SK-N-SH (cell line): Measurements from ENCODE around the gene ZNHIT2. TPM values are rescaled to one million over a fixed set of nuclear protein-coding genes. Genes with fewer than 3 reads are reported as not detected.

ENCODE experiments used
- ELF1 ChIP-seq: IDR thresholded peaks from 2 replicates; pipeline ENCODE4 v1.4.0; 2012
- EP300 ChIP-seq, 2 experiments: IDR thresholded peaks; 2 replicates each; pipeline versions ENCODE4 v1.4.0 to v1.6.1; 2012; ENCODE audit warnings: borderline replicate concordance in 1 of 2, low read depth in 1 of 2, low read length in 1 of 2
- EZH2phosphoT487 ChIP-seq: fragments of 200-600 bp; sonication (generic); IDR thresholded peaks from 2 replicates; pipeline ENCODE4 v1.6.1; 2017; ENCODE audit warnings: low read depth, mixed run types, mild to moderate bottlenecking, antibody characterized with exemption, moderate library complexity, borderline replicate concordance
- FOSL2 ChIP-seq: IDR thresholded peaks from 2 replicates; pipeline ENCODE4 v1.4.0; 2012; ENCODE audit warnings: low read depth, mild to moderate bottlenecking, moderate library complexity, borderline replicate concordance
- FOXM1 ChIP-seq: IDR thresholded peaks from 2 replicates; pipeline ENCODE4 v1.4.0; 2012; ENCODE audit warnings: low read depth, mild to moderate bottlenecking
- GABPA ChIP-seq: IDR thresholded peaks from 2 replicates; pipeline ENCODE4 v1.4.0; 2012; ENCODE audit warnings: low read depth, mild to moderate bottlenecking
- GATA2 ChIP-seq: sonication (generic); formaldehyde crosslinking; IDR thresholded peaks from 2 replicates; pipeline ENCODE4 v1.5.0; 2020; ENCODE audit warnings: mild to moderate bottlenecking, missing genetic modification reagents
- JUND ChIP-seq: IDR thresholded peaks from 2 replicates; pipeline ENCODE4 v1.4.0; 2012
- MEF2A ChIP-seq: IDR thresholded peaks from 2 replicates; pipeline ENCODE4 v1.4.0; 2012; ENCODE audit warnings: low read depth, borderline replicate concordance
- MXI1 ChIP-seq: IDR thresholded peaks from 2 replicates; pipeline ENCODE4 v1.6.1; 2012; ENCODE audit warnings: mild to moderate bottlenecking, low read depth, low read length, improper control_type of control experiment
- NFIC ChIP-seq: IDR thresholded peaks from 2 replicates; pipeline ENCODE4 v1.4.0; 2012; ENCODE audit warnings: borderline replicate concordance
- NRF1 ChIP-seq: IDR thresholded peaks from 2 replicates; pipeline ENCODE4 v1.6.1; 2012; ENCODE audit warnings: low read depth, mild to moderate bottlenecking, low read length
- POLR2AphosphoS5 ChIP-seq: IDR thresholded peaks from 2 replicates; pipeline ENCODE4 v1.6.1; 2012; ENCODE audit warnings: low read depth, low read length
- RCOR1 ChIP-seq: fragments of 150-350 bp; IDR thresholded peaks from 2 replicates; pipeline ENCODE4 v1.6.1; 2017; ENCODE audit warnings: antibody characterized with exemption, low read length
- REST ChIP-seq: IDR thresholded peaks from 2 replicates; pipeline ENCODE4 v1.6.1; 2012; ENCODE audit warnings: mild to moderate bottlenecking, low read depth, low read length, moderate library complexity
- RXRA ChIP-seq: IDR thresholded peaks from 2 replicates; pipeline ENCODE4 v1.4.0; 2012; ENCODE audit warnings: low read depth, mild to moderate bottlenecking, borderline replicate concordance
- SIN3A ChIP-seq: IDR thresholded peaks from 2 replicates; pipeline ENCODE4 v1.6.1; 2012; ENCODE audit warnings: low read depth, mild to moderate bottlenecking, low read length, moderate library complexity, borderline replicate concordance
- SMC3 ChIP-seq: IDR thresholded peaks from 2 replicates; pipeline ENCODE4 v1.6.1; 2012; ENCODE audit warnings: low read depth, low read length, improper control_type of control experiment
- TAF1 ChIP-seq: IDR thresholded peaks from 2 replicates; pipeline ENCODE4 v1.6.1; 2012; ENCODE audit warnings: low read depth, mild to moderate bottlenecking, low read length, moderate library complexity, borderline replicate concordance
- TCF12 ChIP-seq: IDR thresholded peaks from 2 replicates; pipeline ENCODE4 v1.4.0; 2012
- USF1 ChIP-seq: IDR thresholded peaks from 2 replicates; pipeline ENCODE4 v1.4.0; 2012; ENCODE audit warnings: low read depth, borderline replicate concordance
- USF2 ChIP-seq: fragments of 150-350 bp; IDR thresholded peaks from 2 replicates; pipeline ENCODE4 v1.6.1; 2017; ENCODE audit warnings: antibody characterized with exemption, low read length, low read depth, borderline replicate concordance
- YY1 ChIP-seq: IDR thresholded peaks from 2 replicates; pipeline ENCODE4 v1.4.0; 2012; ENCODE audit warnings: low read depth, mild to moderate bottlenecking
- polyA plus RNA-seq, 3 experiments: library from polyadenylated mRNA; depleted of rRNA; stranded (reverse); fragments of >200 nt; gene quantifications; 2 replicates each; pipeline ENCODE4 v1.2.3, GENCODE V29; 2012
- TF ChIP-seq, protein P1 (sequence below): IDR thresholded peaks from 2 replicates; pipeline ENCODE4 v1.4.0; 2012; ENCODE audit warnings: low read depth, borderline replicate concordance

ZNHIT2 gene
- polyA plus RNA-seq, 1 of the 3 experiments (the other 2 are of a cell fraction), result 5.6 TPM

DNA sequence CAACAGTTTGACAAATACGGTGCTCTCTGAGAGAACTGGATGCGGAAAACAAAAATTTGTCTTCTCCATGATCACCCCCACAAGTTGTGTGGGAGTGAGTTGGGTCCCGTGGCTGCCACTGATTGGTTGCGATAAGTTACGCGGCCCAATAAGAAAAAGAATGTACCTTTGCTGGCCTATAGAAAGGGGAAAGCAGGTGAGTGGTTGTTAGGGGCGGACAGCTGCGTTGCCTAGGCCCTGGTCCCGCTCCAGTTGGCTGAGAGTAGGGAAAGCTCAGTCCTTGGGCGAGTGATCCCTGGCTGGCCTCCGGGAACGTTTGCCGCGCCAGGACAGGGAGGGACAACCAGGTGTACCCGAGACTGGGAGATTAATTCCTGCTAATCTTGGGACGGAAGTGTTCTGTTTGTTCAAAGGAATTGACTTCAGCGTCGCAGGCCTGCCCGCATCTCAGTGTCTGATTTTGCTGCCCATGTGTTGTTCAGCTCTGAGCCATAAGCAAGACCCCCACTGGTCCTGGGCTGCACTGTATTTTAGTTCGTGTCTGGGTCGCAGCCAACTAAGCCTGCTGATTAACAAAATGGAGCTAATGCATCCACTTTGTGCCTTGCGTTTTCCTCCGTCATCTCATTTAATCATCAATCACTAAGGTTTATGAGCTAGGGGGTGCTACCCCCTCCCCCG, 17.6 kb upstream of the ZNHIT2 start (continued):
- TF ChIP-seq, protein P1, sequence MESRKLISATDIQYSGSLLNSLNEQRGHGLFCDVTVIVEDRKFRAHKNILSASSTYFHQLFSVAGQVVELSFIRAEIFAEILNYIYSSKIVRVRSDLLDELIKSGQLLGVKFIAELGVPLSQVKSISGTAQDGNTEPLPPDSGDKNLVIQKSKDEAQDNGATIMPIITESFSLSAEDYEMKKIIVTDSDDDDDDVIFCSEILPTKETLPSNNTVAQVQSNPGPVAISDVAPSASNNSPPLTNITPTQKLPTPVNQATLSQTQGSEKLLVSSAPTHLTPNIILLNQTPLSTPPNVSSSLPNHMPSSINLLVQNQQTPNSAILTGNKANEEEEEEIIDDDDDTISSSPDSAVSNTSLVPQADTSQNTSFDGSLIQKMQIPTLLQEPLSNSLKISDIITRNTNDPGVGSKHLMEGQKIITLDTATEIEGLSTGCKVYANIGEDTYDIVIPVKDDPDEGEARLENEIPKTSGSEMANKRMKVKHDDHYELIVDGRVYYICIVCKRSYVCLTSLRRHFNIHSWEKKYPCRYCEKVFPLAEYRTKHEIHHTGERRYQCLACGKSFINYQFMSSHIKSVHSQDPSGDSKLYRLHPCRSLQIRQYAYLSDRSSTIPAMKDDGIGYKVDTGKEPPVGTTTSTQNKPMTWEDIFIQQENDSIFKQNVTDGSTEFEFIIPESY, result no peak
- TF ChIP-seq NRF1 (no peak), SIN3A (no peak), JUND (no peak), SMC3 (no peak; the same call in 1 of the 2 replicates), GABPA (no peak), POLR2AphosphoS5 (peak; percentile 80), TCF12 (no peak), FOSL2 (no peak), RXRA (no peak), USF2 (no peak), YY1 (no peak), REST (no peak), FOXM1 (no peak), GATA2 (CRISPR knock-in tag) (no peak), USF1 (no peak), ELF1 (no peak), MEF2A (no peak), EP300 (IDR thresholded peaks at IDR 0.05; ENCODE audit: borderline replicate concordance in 1 of 2, low read depth in 1 of 2, low read length in 1 of 2) (0 out of 4 replicates have a peak, but pooled peaks of 1 of the 2 experiments have one; percentile 4), RCOR1 (0 out of 2 replicates have a peak, but pooled peaks have one; percentile 4), EZH2phosphoT487 (no peak), NFIC (no peak), TAF1 (peak; percentile 51), MXI1 (peak; percentile 40; the same call in 1 of the 2 replicates)
